Aorta (tissue), 5 donors: ENCODE data around the gene FLT1. TPM values are rescaled to one million over a fixed set of nuclear protein-coding genes. Genes with fewer than 3 reads are reported as not detected.

ENCODE experiments used
- ATAC-seq: fragments of 200-7000 bp; cut with Tn5 transposase; one replicate; pipeline ENCODE4 v1.9.1; 2022; ENCODE audit warnings: moderate library complexity; ENCODE audit not compliant: low FRiP score
- DNase-seq, 2 donors: peaks; one replicate each; pipeline ENCODE4 v3.0.0-alpha.2; 2020
- H3K27ac ChIP-seq, 2 donors: one replicate each; pipeline ENCODE4 v1.5.1; 2013; ENCODE audit warnings: low read length in 2 of 2, mild to moderate bottlenecking in 2 of 2, moderate library complexity in 2 of 2, control low read depth in 1 of 2, inconsistent platforms in 1 of 2, low read depth in 1 of 2
- H3K27me3 ChIP-seq, 2 donors: one replicate each; pipeline ENCODE4 v1.6.1; 2013; ENCODE audit warnings: control low read depth in 1 of 2, low read length in 1 of 2, mild to moderate bottlenecking in 1 of 2, moderate library complexity in 1 of 2; ENCODE audit not compliant: insufficient read depth in 2 of 2, control insufficient read depth in 1 of 2
- H3K36me3 ChIP-seq, 2 donors: one replicate each; pipeline ENCODE4 v1.6.1; 2013; ENCODE audit warnings: control low read depth in 1 of 2, low read length in 1 of 2, mild to moderate bottlenecking in 1 of 2; ENCODE audit not compliant: insufficient read depth in 2 of 2, control insufficient read depth in 1 of 2
- H3K4me1 ChIP-seq, 2 donors: one replicate each; pipeline ENCODE4 v1.6.1; 2013; ENCODE audit warnings: low read length in 2 of 2, control low read depth in 1 of 2, mild to moderate bottlenecking in 1 of 2, moderate library complexity in 1 of 2; ENCODE audit not compliant: insufficient read depth in 2 of 2, control insufficient read depth in 1 of 2
- H3K4me3 ChIP-seq, 2 donors: one replicate each; pipeline ENCODE4 v1.5.1; 2013; ENCODE audit warnings: low read length in 2 of 2, control low read depth in 1 of 2, mild to moderate bottlenecking in 1 of 2
- H3K9me3 ChIP-seq: one replicate; pipeline ENCODE4 v1.6.1; 2013; ENCODE audit warnings: mild to moderate bottlenecking, low read length; ENCODE audit not compliant: control insufficient read depth
- WGBS, 2 donors: extraction: QIAGEN DNeasy Blood & Tissue Kit; methylation state at CpG; one replicate each; pipeline ENCODE4 v1.1.7; 2013; 5-methylcytosine and 5-hydroxymethylcytosine counted together
- intact Hi-C, 2 donors: fragments of 100-400 bp; cut with DNase I; formaldehyde crosslinking; loops; one replicate each; pipeline versions ENCODE4 v1.14.2 to v1.15.0; 2022
- polyA plus RNA-seq, 2 donors: library from polyadenylated mRNA; stranded (reverse); fragments of 200-250 nt; gene quantifications; one replicate each; pipeline ENCODE4 v1.2.3, GENCODE V29; 2013
- total RNA-seq, 2 donors: library from RNA; stranded (reverse); fragmentation: NEBNext Ultra II Directional; extraction: Animal tissue kit (Norgen Biotek cat#: 25700); gene quantifications; one replicate each; pipeline ENCODE4 v1.2.1, GENCODE V29; 2021
- donor health status: healthy with polysubstance abuse.
- donor health status: Bipolar disorder and iron deficiency.
- donor health status: DM: no; HTN: no; CAD: no.
- donor health status: DM: no; HTN: no; CAD: no.
- donor health status: DM: yes; HTN: yes; CAD: no.

Gene FLT1
- total and polyA plus RNA-seq, 4 donors: 0.38 to 62.8 (median 16.7) TPM

- intact Hi-C loops: no loop called here
- DNase-seq (no peak), ATAC-seq (no peak)
- 80 to 85% methylated on average over 2 of the region's 2 CpGs for WGBS, 2 donors
- Histone ChIP-seq H3K9me3 (no peaks in the 10 kb centered on the region), H3K27me3 (no peaks in the 10 kb centered on the region), H3K36me3 (no peaks in the 10 kb centered on the region), H3K4me3 (no peak overlapping the region), H3K27ac (no peak overlapping the region), H3K4me1 (no peaks in the 10 kb centered on the region)
These were observed 195.0 kb downstream of the FLT1 start for GRCh38 chr13:28299916-28300315.

- no peaks in the 10 kb centered on the region for H3K9me3 ChIP-seq
- no peaks in the 10 kb centered on the region for H3K27me3 ChIP-seq
- intact Hi-C loops: no loop called here
- WGBS, 2 donors: 73 to 80% methylated on average over 3 of the region's 3 CpGs
- H3K36me3 ChIP-seq: peaks cover 0 to under 1% of the 10 kb centered on the region in 2 donors
- no peak overlapping the region for H3K4me3 ChIP-seq
- no peak overlapping the region for H3K27ac ChIP-seq
- ATAC-seq (no peak), DNase-seq (no peak)
- no peaks in the 10 kb centered on the region for H3K4me1 ChIP-seq
These were observed 197.6 kb downstream of the FLT1 start for GRCh38 chr13:28297341-28297740.

- H3K4me1 ChIP-seq: no peaks in the 10 kb centered on the region
- no peak overlapping the region for H3K27ac ChIP-seq
- peaks cover 1 to 4% of the 10 kb centered on the region in 2 donors for H3K36me3 ChIP-seq
- no peaks in the 10 kb centered on the region for H3K27me3 ChIP-seq
- no peak for DNase-seq
- no peak overlapping the region for H3K4me3 ChIP-seq
- no peaks in the 10 kb centered on the region for H3K9me3 ChIP-seq
- 95 to 100% methylated on average over 1 of the region's 1 CpG for WGBS, 2 donors
- intact Hi-C loops: no loop called here
- ATAC-seq: no peak
These were observed 208.7 kb downstream of the FLT1 start for GRCh38 chr13:28286263-28286662.

- Histone ChIP-seq H3K27ac (no peak overlapping the region), H3K36me3 (peaks cover 3 to 4% of the 10 kb centered on the region in 2 donors), H3K4me1 (no peaks in the 10 kb centered on the region), H3K27me3 (no peaks in the 10 kb centered on the region), H3K4me3 (no peak overlapping the region), H3K9me3 (no peaks in the 10 kb centered on the region)
- 98 to 99% methylated on average over 3 of the region's 3 CpGs for WGBS, 2 donors
- ATAC-seq (no peak), DNase-seq (no peak)
- intact Hi-C loops: no loop called here
These were observed 211.3 kb downstream of the FLT1 start for GRCh38 chr13:28283600-28283999.

- H3K36me3 ChIP-seq: peaks cover 4 to 6% of the 10 kb centered on the region in 2 donors
These were observed 212.5 kb downstream of the FLT1 start for GRCh38 chr13:28282451-28282850.

GRCh38 chr13:28273919-28274318 is 221.0 kb downstream of the FLT1 start:
- DNase-seq (no peak), ATAC-seq (no peak)
- Histone ChIP-seq H3K27ac (no peak overlapping the region), H3K4me3 (no peak overlapping the region), H3K36me3 (peaks cover 0 to 6% of the 10 kb centered on the region in 2 donors), H3K9me3 (no peaks in the 10 kb centered on the region), H3K4me1 (no peaks in the 10 kb centered on the region), H3K27me3 (no peaks in the 10 kb centered on the region)
- 76 to 85% methylated on average over 3 of the region's 3 CpGs for WGBS, 2 donors
- intact Hi-C loops: no loop called here

More at GRCh38 chr13:28282451-28282850, 212.5 kb downstream of the FLT1 start:
- ATAC-seq: no peak
- no peak for DNase-seq
- no peak overlapping the region for H3K27ac ChIP-seq
- no peaks in the 10 kb centered on the region for H3K27me3 ChIP-seq
- intact Hi-C loops: no loop called here
- WGBS, 2 donors: 92 to 94% methylated on average over 5 of the region's 5 CpGs
- no peaks in the 10 kb centered on the region for H3K4me1 ChIP-seq
- H3K4me3 ChIP-seq: no peak overlapping the region
- H3K9me3 ChIP-seq: no peaks in the 10 kb centered on the region

GRCh38 chr13:28271056-28271840 is 223.7 kb downstream of the FLT1 start:
- WGBS, 2 donors: 95 to 98% methylated on average over 2 of the region's 2 CpGs

GRCh38 chr13:28268800-28269223 is 226.1 kb downstream of the FLT1 start:
- H3K27ac ChIP-seq: no peak overlapping the region
- H3K4me3 ChIP-seq: no peak overlapping the region
- intact Hi-C loops: no loop called here
- H3K27me3 ChIP-seq: no peaks in the 10 kb centered on the region
- no peaks in the 10 kb centered on the region for H3K4me1 ChIP-seq
- DNase-seq (no peak), ATAC-seq (no peak)
- H3K9me3 ChIP-seq: no peaks in the 10 kb centered on the region
- H3K36me3 ChIP-seq: peaks cover 0 to 4% of the 10 kb centered on the region in 2 donors

More at GRCh38 chr13:28271056-28271840, 223.7 kb downstream of the FLT1 start:
- no peak overlapping the region for H3K4me3 ChIP-seq
- intact Hi-C loops: no loop called here
- no peaks in the 10 kb centered on the region for H3K27me3 ChIP-seq
- ATAC-seq (no peak), DNase-seq (no peak)
- H3K4me1 ChIP-seq: no peaks in the 10 kb centered on the region
- H3K36me3 ChIP-seq: peaks cover 0 to 4% of the 10 kb centered on the region in 2 donors
- no peaks in the 10 kb centered on the region for H3K9me3 ChIP-seq
- no peak overlapping the region for H3K27ac ChIP-seq

GRCh38 chr13:28267497-28267896 is 227.4 kb downstream of the FLT1 start:
- no peak overlapping the region for H3K4me3 ChIP-seq
- no peaks in the 10 kb centered on the region for H3K9me3 ChIP-seq
- no peak for DNase-seq
- intact Hi-C loops: no loop called here
- no peaks in the 10 kb centered on the region for H3K27me3 ChIP-seq
- H3K36me3 ChIP-seq: peaks cover 0 to 4% of the 10 kb centered on the region in 2 donors
- 89 to 95% methylated on average over 4 of the region's 4 CpGs for WGBS, 2 donors
- ATAC-seq: no peak
- H3K27ac ChIP-seq: no peak overlapping the region
- H3K4me1 ChIP-seq: no peaks in the 10 kb centered on the region
